Trophoblast cell (in vitro differentiated cells and primary cell): ENCODE results near the gene ANAPC5.

Source experiments
- DNase-seq, 2 donors: peaks; one replicate each; pipeline ENCODE4 v3.0.0-alpha.2; 2016
- H2AFZ ChIP-seq: 2 replicates; pipeline ENCODE4 v1.6.1; 2013; ENCODE audit warnings: low read length, moderate library complexity, mild to moderate bottlenecking; ENCODE audit not compliant: insufficient read depth, poor library complexity
- H2AK5ac ChIP-seq: 2 replicates; pipeline ENCODE4 v1.6.1; 2013; ENCODE audit warnings: mild to moderate bottlenecking, low read length
- H2BK120ac ChIP-seq: 2 replicates; pipeline ENCODE4 v1.6.1; 2013; ENCODE audit warnings: low read length, mild to moderate bottlenecking, moderate library complexity; ENCODE audit not compliant: insufficient read depth, poor library complexity
- H2BK12ac ChIP-seq: 2 replicates; pipeline ENCODE4 v1.6.1; 2013; ENCODE audit warnings: mild to moderate bottlenecking, low read length, moderate library complexity
- H2BK5ac ChIP-seq: 2 replicates; pipeline ENCODE4 v1.6.1; 2013; ENCODE audit warnings: low read length, low read depth, moderate library complexity, mild to moderate bottlenecking; ENCODE audit not compliant: poor library complexity
- H3K14ac ChIP-seq: 2 replicates; pipeline ENCODE4 v1.6.1; 2013; ENCODE audit warnings: mild to moderate bottlenecking, low read length
- H3K18ac ChIP-seq: 2 replicates; pipeline ENCODE4 v1.6.1; 2013; ENCODE audit warnings: mild to moderate bottlenecking, low read length
- H3K23ac ChIP-seq: 2 replicates; pipeline ENCODE4 v1.6.1; 2013; ENCODE audit warnings: low read length
- H3K27ac ChIP-seq: 2 replicates; pipeline ENCODE4 v1.5.1; 2013; ENCODE audit warnings: low read depth, mild to moderate bottlenecking, inconsistent platforms, low read length, moderate library complexity
- H3K27me3 ChIP-seq: 2 replicates; pipeline ENCODE4 v1.6.1; 2013; ENCODE audit warnings: inconsistent platforms, mild to moderate bottlenecking, low read length, moderate library complexity; ENCODE audit not compliant: insufficient read depth
- H3K36me3 ChIP-seq, 2 experiments: 1 replicate in 1 of 2; 2 replicates in 1 of 2; pipeline ENCODE4 v1.6.1; 2013; ENCODE audit warnings: low read length in 2 of 2, mild to moderate bottlenecking in 2 of 2, moderate library complexity in 1 of 2; ENCODE audit not compliant: insufficient read depth in 2 of 2, control insufficient read depth in 1 of 2
- H3K4ac ChIP-seq: 2 replicates; pipeline ENCODE4 v1.6.1; 2013; ENCODE audit warnings: low read depth, mild to moderate bottlenecking, low read length, moderate library complexity
- H3K4me1 ChIP-seq, 2 experiments: 1 replicate in 1 of 2; 2 replicates in 1 of 2; pipeline ENCODE4 v1.6.1; 2013; ENCODE audit warnings: low read length in 2 of 2, mild to moderate bottlenecking in 2 of 2, moderate library complexity in 1 of 2; ENCODE audit not compliant: insufficient read depth in 2 of 2, control insufficient read depth in 1 of 2
- H3K4me2 ChIP-seq: 2 replicates; pipeline ENCODE4 v1.6.1; 2013; ENCODE audit warnings: inconsistent platforms, mild to moderate bottlenecking, low read length, moderate library complexity
- H3K4me3 ChIP-seq: 2 replicates; pipeline ENCODE4 v1.5.1; 2013; ENCODE audit warnings: mild to moderate bottlenecking, low read depth, low read length, inconsistent platforms
- H3K79me1 ChIP-seq: one replicate; pipeline ENCODE4 v1.6.1; 2013; ENCODE audit warnings: low read length
- H3K79me2 ChIP-seq: 2 replicates; pipeline ENCODE4 v1.6.1; 2013; ENCODE audit warnings: low read length, mild to moderate bottlenecking; ENCODE audit not compliant: control insufficient read depth, insufficient read depth, poor library complexity
- H3K9ac ChIP-seq: 2 replicates; pipeline ENCODE4 v1.6.1; 2013; ENCODE audit warnings: mild to moderate bottlenecking, low read length
- H3K9me3 ChIP-seq: 2 replicates; pipeline ENCODE4 v1.6.1; 2013; ENCODE audit warnings: low read depth, mild to moderate bottlenecking, control low read depth, inconsistent platforms, low read length; ENCODE audit not compliant: insufficient read depth
- H4K12ac ChIP-seq: 2 replicates; pipeline ENCODE4 v1.6.1; 2013; ENCODE audit warnings: low read depth, mild to moderate bottlenecking, low read length, moderate library complexity
- H4K8ac ChIP-seq: 2 replicates; pipeline ENCODE4 v1.6.1; 2013; ENCODE audit warnings: low read depth, mild to moderate bottlenecking, low read length, moderate library complexity
- H4K91ac ChIP-seq: one replicate; pipeline ENCODE4 v1.6.1; 2013; ENCODE audit warnings: low read depth, mild to moderate bottlenecking, low read length, moderate library complexity
- WGBS: extraction: QIAGEN DNeasy Blood & Tissue Kit; methylation state at CpG from one replicate; pipeline ENCODE4 v1.1.7; 2013; ENCODE audit warnings: missing lambda C conversion rate; ENCODE audit not compliant: insufficient read length, insufficient coverage; ENCODE audit errors: extremely low coverage; 5-methylcytosine and 5-hydroxymethylcytosine counted together

Gene ANAPC5

DNA sequence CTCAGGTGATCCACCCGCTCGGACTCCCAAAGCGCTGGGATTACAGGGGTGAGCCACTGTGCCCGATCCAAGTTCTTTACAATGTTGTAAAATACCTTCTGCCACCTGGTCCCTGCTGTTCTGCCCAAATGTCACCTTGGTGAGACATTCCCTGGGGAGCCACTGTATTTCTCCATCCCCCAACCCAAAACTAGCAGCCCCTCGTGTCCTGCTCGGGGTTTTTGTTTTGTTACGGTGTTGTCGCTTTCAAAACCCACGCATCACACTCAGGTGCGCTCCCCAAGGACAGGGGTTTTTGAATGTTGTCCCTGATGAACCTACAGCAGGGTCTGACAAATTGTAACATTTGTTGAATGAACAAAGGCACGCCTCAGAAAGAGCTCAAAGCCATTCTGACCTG is 93.1 kb downstream of the ANAPC5 start:
- WGBS, result no CpG with 5 or more reads among the region's 11 CpGs
- Histone ChIP-seq H3K27me3 (no peaks in the 10 kb centered on the region), H2BK120ac (no peak overlapping the region), H2AK5ac (no peak overlapping the region), H3K9me3 (no peaks in the 10 kb centered on the region), H3K4me3 (no peak overlapping the region), H4K8ac (no peak overlapping the region), H3K27ac (no peak overlapping the region), H2AFZ (no peak overlapping the region), H3K4ac (no peak overlapping the region), H3K79me1 (no peaks in the 10 kb centered on the region), H3K4me1 (no peaks in the 10 kb centered on the region), H2BK5ac (no peak overlapping the region), H3K18ac (no peak overlapping the region), H3K79me2 (no peaks in the 10 kb centered on the region), H3K9ac (no peak overlapping the region), H3K14ac (no peak overlapping the region), H3K23ac (no peak overlapping the region), H4K91ac (no peak overlapping the region), H3K4me2 (no peak overlapping the region), H4K12ac (no peak overlapping the region), H2BK12ac (no peak overlapping the region), H3K36me3 (peaks cover 13 to 17% of the 10 kb centered on the region in 2 experiments)
- no peak for DNase-seq
